Panc1 (cell line): ENCODE measurements around the gene MPZL1.

Experiments
- CTCF ChIP-seq: fragments of 450-650 bp; IDR thresholded peaks from 2 replicates; pipeline ENCODE4 v1.5.1; 2017; ENCODE audit warnings: mild to moderate bottlenecking
- POLR2AphosphoS5 ChIP-seq: IDR thresholded peaks from 2 replicates; pipeline ENCODE4 v1.6.1; 2012; ENCODE audit warnings: mild to moderate bottlenecking, low read depth, low read length, moderate library complexity
- REST ChIP-seq, 2 experiments: IDR thresholded peaks; 2 replicates each; pipeline ENCODE4 v1.6.1; 2011 to 2012; ENCODE audit warnings: low read depth in 2 of 2, control low read depth in 1 of 2, low read length in 1 of 2, mild to moderate bottlenecking in 1 of 2, moderate library complexity in 1 of 2; ENCODE audit not compliant: insufficient read depth in 1 of 2
- SIN3A ChIP-seq: IDR thresholded peaks from 2 replicates; pipeline ENCODE4 v1.6.1; 2012; ENCODE audit warnings: low read depth, mild to moderate bottlenecking, low read length, moderate library complexity, borderline replicate concordance; ENCODE audit not compliant: insufficient read depth
- TCF7L2 ChIP-seq: IDR thresholded peaks from 2 replicates; pipeline ENCODE4 v1.6.1; 2011; ENCODE audit warnings: mild to moderate bottlenecking, low read depth, low read length, inconsistent platforms

GRCh38 chr1:167728818-167729410, 7.1 kb downstream of the MPZL1 start:
- TF ChIP-seq CTCF (no peak), TCF7L2 (no peak), POLR2AphosphoS5 (no peak), REST (IDR thresholded peaks at IDR 0.05; ENCODE audit: insufficient read depth in 1 of 2, low read depth in 2 of 2, low read length in 1 of 2) (no peak), SIN3A (no peak)
